ES-I3 (cell line): Measurements from ENCODE around the gene NLRP1.

Experiments
- H3K36me3 ChIP-seq: 2 replicates; pipeline ENCODE4 v1.6.1; 2013; ENCODE audit warnings: mild to moderate bottlenecking, low read length, control low read depth, moderate library complexity; ENCODE audit not compliant: insufficient read depth
- H3K4me1 ChIP-seq: 2 replicates; pipeline ENCODE4 v1.6.1; 2013; ENCODE audit warnings: mild to moderate bottlenecking, control low read depth, low read length; ENCODE audit not compliant: insufficient read depth
- H3K9ac ChIP-seq: 2 replicates; pipeline ENCODE4 v1.6.1; 2013; ENCODE audit warnings: low read depth, mild to moderate bottlenecking, low read length, moderate library complexity
- H3K9me3 ChIP-seq: 2 replicates; pipeline ENCODE4 v1.6.1; 2013; ENCODE audit warnings: mild to moderate bottlenecking, low read length, moderate library complexity; ENCODE audit not compliant: control insufficient read depth, insufficient read depth

NLRP1 gene

DNA sequence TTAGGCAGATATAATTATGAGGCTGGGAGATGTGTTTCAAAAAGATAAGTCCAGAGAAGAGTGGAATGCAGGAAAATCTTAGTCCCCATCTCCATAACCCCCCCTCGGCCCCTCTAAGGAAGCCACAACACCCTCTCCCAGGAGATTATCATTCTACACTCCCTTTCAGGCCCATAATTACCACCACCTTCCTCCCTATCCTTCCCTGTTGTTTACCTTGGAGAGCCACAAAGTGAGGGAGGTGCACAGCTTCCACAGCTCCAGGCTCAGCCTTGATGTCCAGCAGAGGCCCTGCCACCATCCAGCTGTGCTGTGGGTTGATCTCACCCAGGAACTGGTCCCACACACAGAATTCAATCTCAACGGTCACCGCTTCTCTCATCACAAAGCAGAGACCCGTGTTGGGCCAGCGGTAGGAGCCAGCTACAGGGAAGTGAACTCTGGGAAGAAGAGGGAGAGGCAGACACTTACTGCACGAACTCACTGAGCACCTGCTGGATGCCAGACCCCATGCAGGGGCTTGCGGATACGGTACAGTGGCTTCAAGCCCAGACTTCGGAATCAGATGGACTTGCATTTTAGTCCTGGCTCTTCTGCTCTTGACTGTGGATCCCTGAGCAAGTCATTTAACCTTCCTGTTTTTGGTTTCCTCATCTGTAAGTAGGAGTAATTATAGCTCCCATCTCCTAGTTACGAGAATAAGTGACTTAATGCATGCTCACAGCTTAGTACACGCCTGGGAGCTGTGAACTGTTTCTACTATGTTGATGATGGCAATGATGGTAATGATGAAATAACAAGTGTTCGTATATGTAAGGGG, 53.8 kb downstream of the NLRP1 start:
- H3K9me3 ChIP-seq, result no peaks in the 10 kb centered on the region
- H3K9ac ChIP-seq, result no peak overlapping the region
- H3K4me1 ChIP-seq, result no peaks in the 10 kb centered on the region
- H3K36me3 ChIP-seq, result no peaks in the 10 kb centered on the region

DNA sequence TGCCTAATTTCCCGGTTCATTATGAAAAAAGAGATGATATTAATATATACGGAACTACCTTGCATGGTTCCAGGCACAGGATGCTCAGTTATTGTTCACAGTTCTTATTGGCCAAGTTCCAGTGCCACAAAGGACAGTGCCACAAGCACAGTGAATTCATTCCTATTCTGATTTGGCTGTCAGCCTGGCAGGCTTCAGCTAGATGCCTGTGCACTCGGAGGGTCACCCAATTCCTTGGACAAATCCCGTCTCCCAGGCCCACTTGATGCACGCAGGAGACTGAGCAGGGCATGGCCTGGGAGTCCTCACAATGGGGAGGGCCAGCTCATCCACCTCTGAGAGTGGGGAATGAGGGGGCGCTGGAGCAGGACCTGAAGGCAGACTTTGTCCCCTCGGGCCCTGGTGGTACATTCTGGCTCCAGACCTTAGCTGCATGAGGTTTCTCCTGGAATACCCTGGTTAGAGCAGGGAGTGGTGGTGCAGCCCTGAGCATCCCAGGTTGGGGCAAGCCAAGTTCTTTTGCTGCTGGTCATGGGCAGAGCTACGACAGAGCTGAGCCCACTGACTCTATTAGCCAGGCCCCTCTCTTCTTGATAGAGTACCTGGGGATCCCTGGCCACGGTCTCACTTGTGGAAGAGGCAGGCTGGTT, 56.6 kb downstream of the NLRP1 start:
- H3K9ac ChIP-seq, result no peak overlapping the region
- no peaks in the 10 kb centered on the region for H3K9me3 ChIP-seq
- H3K4me1 ChIP-seq, result no peaks in the 10 kb centered on the region
- H3K36me3 ChIP-seq, result no peaks in the 10 kb centered on the region

DNA sequence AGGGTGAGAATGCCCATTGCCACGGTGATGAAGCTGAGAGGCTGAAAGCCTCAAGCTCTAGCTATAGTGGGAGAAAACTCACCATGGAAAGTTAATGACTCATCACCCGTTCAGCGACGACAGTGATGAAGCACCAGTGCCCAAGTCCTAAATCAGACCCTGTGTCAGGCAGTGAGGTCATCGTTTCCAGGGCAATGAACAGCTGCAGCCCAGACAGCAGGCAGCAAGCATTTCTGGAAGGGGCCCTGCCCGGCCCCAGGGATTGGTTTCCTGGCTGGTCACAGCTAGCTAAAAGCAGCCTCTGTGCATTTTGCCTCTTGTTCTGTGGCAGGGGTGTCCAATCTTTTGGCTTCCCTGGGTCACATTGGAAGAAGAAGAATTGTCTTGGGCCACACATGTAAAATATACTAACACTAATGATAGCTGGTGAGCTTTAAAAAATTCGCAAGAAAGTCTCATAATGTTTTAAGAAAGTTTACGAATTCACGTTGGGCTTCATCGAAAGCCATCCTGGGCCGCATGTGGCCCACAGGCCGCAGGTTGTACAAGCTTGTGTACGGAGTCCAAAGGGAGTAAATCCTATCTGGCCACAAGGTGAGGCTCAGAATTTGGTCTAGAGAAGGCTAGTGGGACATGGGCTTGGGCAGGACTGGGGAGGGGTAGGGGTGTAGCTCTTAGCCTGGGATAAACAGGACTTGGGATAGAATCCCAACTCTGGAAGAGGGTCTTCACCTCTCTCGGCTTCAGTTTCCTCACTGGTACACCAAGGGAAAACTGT, 57.3 kb downstream of the NLRP1 start:
- Histone ChIP-seq H3K9ac (no peak overlapping the region), H3K36me3 (no peaks in the 10 kb centered on the region), H3K9me3 (no peaks in the 10 kb centered on the region), H3K4me1 (no peaks in the 10 kb centered on the region)

DNA sequence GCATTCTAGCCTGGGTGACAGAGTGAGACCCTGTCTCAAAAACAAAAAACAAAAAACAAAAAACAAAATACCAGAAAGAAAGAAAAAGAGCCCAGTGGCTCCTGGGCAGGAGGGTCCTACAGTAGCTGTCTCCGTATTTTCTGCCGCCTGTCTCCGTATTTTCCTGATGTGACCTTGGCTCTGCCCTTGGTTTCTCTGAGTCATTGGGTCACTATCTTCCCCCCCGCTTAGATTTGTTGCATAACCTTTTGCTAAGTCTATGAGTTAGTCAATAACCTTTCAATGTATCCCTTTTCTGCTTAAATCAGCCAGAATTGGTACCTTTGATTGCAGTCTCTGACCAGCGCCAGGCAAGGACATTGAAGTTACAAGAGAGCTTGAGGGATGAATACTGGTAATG, 61.1 kb downstream of the NLRP1 start:
- no peaks in the 10 kb centered on the region for H3K4me1 ChIP-seq
- H3K9ac ChIP-seq, result no peak overlapping the region
- no peaks in the 10 kb centered on the region for H3K9me3 ChIP-seq
- no peaks in the 10 kb centered on the region for H3K36me3 ChIP-seq

DNA sequence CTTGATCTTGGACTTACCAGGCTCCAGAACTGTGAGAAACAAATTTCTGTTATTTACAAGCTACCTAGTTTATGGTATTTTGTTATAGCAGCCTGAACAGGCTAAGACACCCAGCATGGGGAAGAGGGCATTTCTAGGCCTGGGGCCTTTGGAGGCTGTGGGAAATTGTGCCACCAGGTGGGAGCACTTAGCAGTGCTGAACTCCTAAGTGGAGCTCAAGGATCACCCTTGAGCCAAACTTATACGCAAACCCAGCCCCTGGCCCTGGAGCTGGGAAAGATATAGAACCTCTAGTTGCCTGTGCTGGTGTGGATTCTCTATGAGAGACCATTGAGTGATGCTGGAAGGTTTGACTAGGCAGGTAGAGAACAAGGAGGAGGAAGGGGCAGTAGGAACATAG, 61.8 kb downstream of the NLRP1 start:
- no peaks in the 10 kb centered on the region for H3K36me3 ChIP-seq
- H3K9ac ChIP-seq, result no peak overlapping the region
- H3K4me1 ChIP-seq, result no peaks in the 10 kb centered on the region
- H3K9me3 ChIP-seq, result no peaks in the 10 kb centered on the region

DNA sequence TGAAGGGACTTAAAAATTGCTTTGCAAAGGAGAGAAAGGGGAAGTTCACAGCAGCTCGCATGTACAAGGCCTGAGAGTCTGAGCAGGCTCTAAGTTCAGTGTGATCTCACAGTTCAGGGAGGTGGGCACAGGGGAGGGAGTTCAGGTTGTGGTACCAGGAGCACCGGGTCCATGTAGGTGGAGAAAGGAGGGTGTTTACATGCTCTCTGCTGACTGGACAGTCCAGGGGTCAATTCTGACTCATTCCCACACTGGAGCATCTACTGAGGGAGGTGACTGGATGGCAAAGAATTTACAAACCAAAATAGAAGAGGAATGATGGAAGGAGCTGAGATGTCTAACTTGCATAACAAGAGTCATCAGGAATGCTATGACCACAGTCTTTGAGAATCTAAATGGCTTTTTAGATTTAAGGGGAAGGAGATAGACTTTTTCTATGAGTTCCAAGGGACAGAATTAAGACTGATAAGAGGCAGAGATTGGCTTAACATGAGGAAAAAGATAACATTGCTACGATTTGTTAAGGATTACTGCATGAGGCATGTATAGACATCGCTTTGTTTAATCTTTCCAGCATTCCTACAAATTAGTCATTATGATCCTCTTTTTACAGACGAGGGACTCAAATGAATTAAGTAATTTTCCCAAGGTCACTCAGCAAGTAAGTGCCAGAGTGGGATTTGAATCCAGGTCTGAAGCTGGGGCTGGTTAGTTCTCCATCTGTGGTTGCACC, 68.1 kb downstream of the NLRP1 start:
- no peaks in the 10 kb centered on the region for H3K36me3 ChIP-seq
- no peaks in the 10 kb centered on the region for H3K9me3 ChIP-seq
- no peak overlapping the region for H3K9ac ChIP-seq
- H3K4me1 ChIP-seq, result no peaks in the 10 kb centered on the region

DNA sequence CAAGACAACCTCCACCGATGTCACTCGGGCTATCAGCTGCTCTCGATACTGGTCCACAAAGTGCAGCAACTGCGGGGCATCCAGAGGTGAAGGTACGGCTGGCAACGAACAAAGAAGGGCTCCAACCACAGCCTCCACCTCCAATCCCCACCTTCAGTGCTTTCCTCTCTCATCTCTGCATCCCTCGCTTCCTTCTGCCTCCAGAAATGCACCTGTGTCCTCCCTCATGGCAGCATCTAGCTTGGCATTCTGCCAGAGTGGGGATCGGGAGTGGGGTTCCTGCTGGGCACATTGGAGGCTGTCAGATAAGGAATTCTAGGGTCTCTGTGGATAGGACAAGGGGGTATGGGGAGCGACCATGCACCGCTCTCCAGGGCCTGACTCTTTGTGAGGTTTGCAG, 69.3 kb downstream of the NLRP1 start:
- H3K36me3 ChIP-seq, result no peaks in the 10 kb centered on the region
- no peak overlapping the region for H3K9ac ChIP-seq
- no peaks in the 10 kb centered on the region for H3K4me1 ChIP-seq
- no peaks in the 10 kb centered on the region for H3K9me3 ChIP-seq

DNA sequence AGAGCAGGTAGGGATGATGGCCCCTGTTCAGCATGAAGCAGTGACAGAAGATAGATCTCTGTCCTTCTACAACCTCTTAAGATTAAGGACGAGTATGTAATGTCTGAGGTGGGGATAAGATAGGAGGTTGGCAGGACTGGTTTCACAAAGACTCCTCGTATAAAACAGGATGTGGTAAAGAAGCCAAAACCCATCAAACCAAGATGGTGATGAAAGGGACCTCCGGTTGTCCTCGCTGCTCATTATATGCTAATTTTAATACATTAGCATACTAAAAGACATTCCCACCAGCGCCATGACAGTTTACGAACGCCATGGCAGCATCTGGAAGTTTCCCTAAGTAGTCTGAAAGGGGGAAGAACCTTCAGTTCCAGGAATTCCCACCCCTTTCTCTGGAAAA, 70.7 kb downstream of the NLRP1 start:
- Histone ChIP-seq H3K36me3 (no peaks in the 10 kb centered on the region), H3K9ac (no peak overlapping the region), H3K9me3 (no peaks in the 10 kb centered on the region), H3K4me1 (no peaks in the 10 kb centered on the region)

DNA sequence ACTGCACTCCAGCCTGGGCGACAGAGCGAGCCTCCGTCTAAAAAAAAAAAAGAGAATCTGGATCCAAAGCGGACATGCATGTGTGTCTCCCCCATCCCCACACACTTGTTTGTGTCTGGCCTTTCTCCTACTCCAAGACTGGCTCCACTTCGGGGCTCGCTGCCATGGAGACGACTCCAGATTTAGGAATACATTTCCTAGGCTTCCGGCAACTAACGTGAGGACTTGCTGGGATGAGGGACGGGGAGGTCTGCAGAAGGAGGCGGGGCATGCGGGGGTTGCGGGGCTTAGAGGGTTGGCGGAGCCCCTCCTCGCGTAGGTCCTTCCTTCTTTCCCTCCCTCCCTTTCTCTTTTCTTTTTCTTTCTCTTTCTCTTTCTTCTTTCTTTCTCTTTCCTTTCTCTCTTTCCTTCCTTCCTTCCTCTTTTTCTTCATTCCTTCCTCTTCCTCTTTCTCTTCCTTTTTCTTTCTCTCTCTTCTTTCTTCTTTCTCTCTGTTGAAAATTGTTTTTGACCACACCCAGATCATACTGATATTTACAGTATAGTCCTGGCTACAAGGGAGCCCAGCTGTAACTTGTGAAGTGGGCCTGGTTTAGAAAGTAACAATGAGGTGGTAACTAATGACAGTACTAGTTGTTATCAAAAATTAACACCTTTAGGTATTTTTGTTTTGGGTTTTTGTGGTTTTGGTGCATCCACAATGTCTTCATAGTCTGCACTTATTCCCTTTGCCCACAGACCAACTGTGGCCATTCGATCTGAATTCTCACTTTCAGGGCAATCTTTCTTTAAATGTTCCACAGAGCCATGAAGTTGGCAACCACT, 72.7 kb downstream of the NLRP1 start:
- no peaks in the 10 kb centered on the region for H3K36me3 ChIP-seq
- no peaks in the 10 kb centered on the region for H3K9me3 ChIP-seq
- no peak overlapping the region for H3K9ac ChIP-seq
- H3K4me1 ChIP-seq, result no peaks in the 10 kb centered on the region

DNA sequence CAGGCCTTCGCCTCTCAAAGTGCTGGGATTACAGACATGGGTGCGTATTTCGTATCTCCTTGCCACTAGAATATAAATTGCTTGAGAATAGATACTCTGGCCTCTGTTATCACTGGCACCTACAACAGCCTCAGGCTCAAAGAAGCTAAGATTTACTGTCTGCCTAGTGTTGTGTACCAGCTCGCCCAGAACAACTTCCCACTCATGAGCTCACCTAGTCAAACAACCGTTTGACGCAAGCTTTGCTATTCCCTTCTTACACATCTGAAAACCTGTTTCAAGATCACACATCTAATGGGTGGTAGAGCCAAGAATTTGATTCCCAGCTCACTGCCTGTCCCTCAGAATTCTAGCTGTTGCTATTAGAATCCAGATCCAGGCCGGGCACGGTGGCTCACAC, 73.5 kb downstream of the NLRP1 start:
- Histone ChIP-seq H3K9ac (no peak overlapping the region), H3K4me1 (no peaks in the 10 kb centered on the region), H3K9me3 (no peaks in the 10 kb centered on the region), H3K36me3 (no peaks in the 10 kb centered on the region)

DNA sequence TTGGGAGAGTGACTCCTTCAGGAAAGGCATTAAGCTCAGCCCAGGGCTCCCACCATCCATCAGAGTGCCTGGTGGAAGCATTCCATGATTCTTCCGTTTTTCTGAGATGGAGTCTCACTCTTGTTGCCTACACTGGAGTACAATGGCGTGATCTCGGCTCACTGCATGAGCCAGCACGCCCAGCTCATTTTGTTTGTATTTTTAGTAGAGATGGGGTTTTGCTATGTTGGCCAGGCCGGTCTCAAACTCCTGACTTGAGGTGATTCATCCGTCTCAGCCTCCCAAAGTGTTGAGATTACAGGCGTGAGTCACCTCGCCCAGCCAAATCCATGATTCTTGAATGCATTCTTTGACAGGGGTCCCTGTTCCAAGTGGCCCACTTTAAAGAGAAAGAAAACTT, 74.8 kb downstream of the NLRP1 start:
- Histone ChIP-seq H3K36me3 (no peaks in the 10 kb centered on the region), H3K9ac (no peak overlapping the region), H3K9me3 (no peaks in the 10 kb centered on the region), H3K4me1 (no peaks in the 10 kb centered on the region)

DNA sequence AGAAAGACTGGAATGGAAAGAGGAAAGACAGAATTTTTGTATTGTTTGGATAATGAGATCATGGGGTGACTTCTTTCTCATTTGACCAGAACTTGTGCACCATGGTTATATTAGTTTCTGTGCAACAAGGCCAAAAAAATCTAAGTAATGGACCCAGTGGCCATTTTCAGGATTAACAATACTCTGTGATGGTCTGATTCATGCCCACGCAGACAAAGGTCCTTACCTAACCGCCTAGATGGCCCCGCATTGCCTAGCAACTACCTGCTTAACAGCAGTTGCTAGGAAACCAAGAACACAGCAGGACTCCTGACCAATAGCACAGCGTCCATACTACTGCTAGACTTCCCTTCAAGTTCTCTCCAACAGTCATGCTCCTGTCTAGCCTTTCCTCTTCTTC, 75.5 kb downstream of the NLRP1 start:
- Histone ChIP-seq H3K36me3 (no peaks in the 10 kb centered on the region), H3K9ac (no peak overlapping the region), H3K4me1 (no peaks in the 10 kb centered on the region), H3K9me3 (no peaks in the 10 kb centered on the region)

DNA sequence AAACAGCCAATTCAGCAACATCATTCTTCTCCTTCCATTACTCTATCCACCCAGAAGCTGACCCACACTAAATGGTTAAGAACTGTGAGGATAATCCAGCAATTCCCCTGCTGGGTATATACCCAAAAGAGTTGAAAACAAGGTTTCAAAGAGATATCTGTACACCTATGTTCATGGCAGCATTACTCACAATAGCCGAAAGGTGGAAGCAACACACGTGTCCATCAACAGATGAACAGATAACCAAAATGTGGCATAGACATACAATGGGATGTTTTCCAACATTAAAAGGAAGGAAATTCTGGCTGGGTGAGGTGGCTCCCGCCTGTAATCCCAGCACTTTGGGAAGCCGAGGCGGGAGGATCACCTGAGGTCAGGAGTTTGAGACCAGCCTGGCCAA, 78.0 kb downstream of the NLRP1 start:
- H3K36me3 ChIP-seq, result no peaks in the 10 kb centered on the region
- no peaks in the 10 kb centered on the region for H3K4me1 ChIP-seq
- no peaks in the 10 kb centered on the region for H3K9me3 ChIP-seq
- H3K9ac ChIP-seq, result no peak overlapping the region

DNA sequence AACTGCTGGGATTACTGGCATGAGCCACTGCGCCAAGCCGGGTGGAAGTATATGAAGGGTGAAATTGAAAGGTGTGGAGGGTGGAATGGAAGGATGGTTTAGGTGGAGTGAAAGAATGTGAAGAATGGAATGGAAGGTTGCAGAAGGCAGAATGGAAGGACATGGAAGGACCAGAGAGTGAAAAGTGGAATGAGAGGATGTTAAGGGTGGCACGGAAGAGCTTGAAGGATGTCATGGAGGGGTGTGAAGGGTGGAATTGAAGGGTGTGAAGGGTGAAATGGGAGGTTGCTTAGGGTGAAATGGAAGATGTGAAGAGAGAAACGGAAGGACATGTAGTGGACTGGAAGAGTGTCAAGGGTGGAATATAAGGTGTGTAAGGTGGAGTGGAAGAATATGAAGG, 81.8 kb downstream of the NLRP1 start:
- Histone ChIP-seq H3K9ac (no peak overlapping the region), H3K36me3 (no peaks in the 10 kb centered on the region), H3K4me1 (no peaks in the 10 kb centered on the region), H3K9me3 (no peaks in the 10 kb centered on the region)
